Epithelial cell of esophagus (primary cell): ENCODE results near the gene MBD4.

ENCODE experiments used
- DNase-seq: peaks from one replicate; pipeline ENCODE4 v3.0.0; 2010; ENCODE audit warnings: low read depth
- H3K4me3 ChIP-seq: 2 replicates; pipeline ENCODE4 v1.5.1; 2011; ENCODE audit warnings: mild to moderate bottlenecking, low read length, control low read depth
- TF ChIP-seq, protein P1 (sequence below): IDR thresholded peaks from 2 replicates; pipeline ENCODE4 v1.5.1; 2011; ENCODE audit warnings: low read depth, mild to moderate bottlenecking, low read length, control low read depth, inconsistent platforms; ENCODE audit not compliant: insufficient read depth; ENCODE audit errors: missing control alignments

MBD4 gene

GRCh38 chr3:129424185-129424841 is 15.4 kb downstream of the MBD4 start:
- TF ChIP-seq, protein P1, sequence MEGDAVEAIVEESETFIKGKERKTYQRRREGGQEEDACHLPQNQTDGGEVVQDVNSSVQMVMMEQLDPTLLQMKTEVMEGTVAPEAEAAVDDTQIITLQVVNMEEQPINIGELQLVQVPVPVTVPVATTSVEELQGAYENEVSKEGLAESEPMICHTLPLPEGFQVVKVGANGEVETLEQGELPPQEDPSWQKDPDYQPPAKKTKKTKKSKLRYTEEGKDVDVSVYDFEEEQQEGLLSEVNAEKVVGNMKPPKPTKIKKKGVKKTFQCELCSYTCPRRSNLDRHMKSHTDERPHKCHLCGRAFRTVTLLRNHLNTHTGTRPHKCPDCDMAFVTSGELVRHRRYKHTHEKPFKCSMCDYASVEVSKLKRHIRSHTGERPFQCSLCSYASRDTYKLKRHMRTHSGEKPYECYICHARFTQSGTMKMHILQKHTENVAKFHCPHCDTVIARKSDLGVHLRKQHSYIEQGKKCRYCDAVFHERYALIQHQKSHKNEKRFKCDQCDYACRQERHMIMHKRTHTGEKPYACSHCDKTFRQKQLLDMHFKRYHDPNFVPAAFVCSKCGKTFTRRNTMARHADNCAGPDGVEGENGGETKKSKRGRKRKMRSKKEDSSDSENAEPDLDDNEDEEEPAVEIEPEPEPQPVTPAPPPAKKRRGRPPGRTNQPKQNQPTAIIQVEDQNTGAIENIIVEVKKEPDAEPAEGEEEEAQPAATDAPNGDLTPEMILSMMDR: no peak
- DNase-seq: peak; percentile 57
- no peak overlapping the region for H3K4me3 ChIP-seq

DNA sequence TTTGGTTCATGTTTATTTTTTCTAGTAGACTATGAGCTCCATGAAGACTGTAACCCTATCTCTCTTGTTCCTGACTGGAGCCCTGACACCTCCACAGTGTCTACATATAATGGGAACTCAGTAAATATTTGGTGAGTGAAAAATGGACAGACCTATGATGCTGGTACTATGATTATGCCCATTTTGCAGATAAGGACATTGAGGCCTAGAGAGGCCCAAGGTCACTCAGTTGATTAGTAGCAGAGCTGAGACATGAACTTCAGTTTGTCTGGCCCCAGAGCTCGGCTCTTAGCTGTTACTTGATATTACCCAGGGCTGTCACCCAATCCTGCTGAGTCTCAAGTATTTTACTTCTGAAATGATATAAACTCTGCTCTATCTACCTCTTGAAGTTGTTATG is 16.9 kb downstream of the MBD4 start:
- no peak overlapping the region for H3K4me3 ChIP-seq
- DNase-seq: no peak
- TF ChIP-seq, protein P1: no peak

DNA sequence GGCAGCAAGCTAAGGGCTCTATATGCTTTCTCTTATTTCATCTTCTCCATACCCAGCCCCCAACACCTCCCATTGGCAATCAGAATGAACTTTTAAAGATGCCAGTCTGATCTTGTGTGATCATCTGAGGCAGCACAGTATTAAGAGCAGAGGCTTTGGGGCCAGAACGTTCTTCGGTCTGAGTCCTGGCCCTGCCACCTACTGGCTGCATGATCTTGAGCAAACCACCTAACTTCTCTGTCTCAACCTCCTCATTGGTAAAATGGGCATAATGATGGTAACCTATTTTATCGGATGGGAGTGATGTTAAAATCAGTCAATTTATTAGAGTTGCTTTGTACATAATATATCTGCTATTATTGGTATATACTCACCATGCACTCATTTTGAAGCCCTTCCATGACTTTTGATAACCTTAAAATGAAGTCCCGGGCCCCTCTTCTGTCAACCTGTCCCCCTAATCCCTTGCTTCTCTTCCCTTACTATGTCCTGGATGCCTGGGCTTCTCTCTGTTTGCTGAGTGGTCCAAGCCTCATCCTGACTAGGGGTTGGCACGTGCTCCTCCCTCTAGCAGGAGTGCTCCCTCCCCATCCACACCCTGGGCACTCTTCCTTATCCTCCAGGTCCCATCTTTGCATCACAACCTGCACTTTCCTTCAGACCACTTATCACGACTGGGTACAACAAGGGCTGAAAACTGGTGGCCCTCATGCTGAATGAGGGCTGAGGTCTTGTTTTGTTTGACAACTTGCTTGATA is 17.6 kb downstream of the MBD4 start:
- no peak for DNase-seq
- TF ChIP-seq, protein P1: no peak
- H3K4me3 ChIP-seq: no peak overlapping the region

DNA sequence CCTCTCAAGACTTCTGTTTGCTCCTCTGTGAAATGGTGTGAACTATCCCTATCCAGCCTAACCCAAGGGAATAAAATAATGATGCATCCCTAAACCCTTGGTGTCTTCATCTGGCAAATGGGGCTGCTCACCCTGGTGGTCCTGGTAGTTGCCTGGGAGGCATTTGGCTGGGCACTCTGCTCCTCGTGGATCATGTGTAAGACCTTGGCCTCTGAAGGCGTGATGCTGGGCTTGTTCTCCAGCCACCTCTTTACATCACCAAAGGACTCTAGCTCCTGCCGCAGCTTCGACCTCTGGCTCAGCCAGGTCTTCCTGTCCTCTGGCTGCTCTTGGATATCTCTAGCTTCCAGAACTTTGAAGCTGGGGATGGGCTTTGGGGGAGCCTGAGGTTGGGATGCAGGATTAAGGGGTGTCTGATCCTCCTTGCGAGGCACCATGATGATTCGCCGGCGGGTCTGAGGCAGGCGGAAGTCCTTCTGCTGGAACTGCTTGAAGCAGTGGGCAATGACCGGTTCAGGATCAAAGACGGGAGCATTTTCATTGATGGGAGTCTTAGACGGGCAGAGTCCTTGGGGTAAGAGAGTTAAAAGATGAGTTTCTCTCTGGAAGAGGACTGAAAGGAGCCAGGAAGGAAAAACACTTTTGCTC is 18.4 kb downstream of the MBD4 start:
- H3K4me3 ChIP-seq: no peak overlapping the region
- DNase-seq: no peak
- TF ChIP-seq, protein P1: no peak

GRCh38 chr3:129419476-129419875 is 20.3 kb downstream of the MBD4 start:
- TF ChIP-seq, protein P1: no peak
- no peak overlapping the region for H3K4me3 ChIP-seq
- no peak for DNase-seq

- TF ChIP-seq, protein P1: no peak
- H3K4me3 ChIP-seq: no peak overlapping the region
- no peak for DNase-seq
Observed at GRCh38 chr3:129418041-129418973, 21.4 kb downstream of the MBD4 start.
